Prostate gland (tissue), 2 donors: ENCODE results near the gene SNPH.

ENCODE experiments used
- POLR2A ChIP-seq: fragments of 450-650 bp; IDR thresholded peaks from one replicate; pipeline ENCODE4 v1.6.1; 2016; ENCODE audit warnings: antibody characterized with exemption, mild to moderate bottlenecking
- POLR2AphosphoS5 ChIP-seq: sonication (generic); formaldehyde crosslinking; IDR thresholded peaks from one replicate; pipeline ENCODE4 v1.6.1; 2017; ENCODE audit warnings: antibody characterized with exemption
- TF ChIP-seq, protein P1 (sequence below), 4 experiments: fragments of 200-600 bp in 2 of 4; fragments of 450-650 bp in 2 of 4; sonication (generic) in 2 of 4; IDR thresholded peaks; 1 replicate in 3 of 4; 2 replicates in 1 of 4; pipeline ENCODE4 v1.5.1; 2016 to 2019; ENCODE audit warnings: antibody characterized with exemption in 4 of 4, mild to moderate bottlenecking in 2 of 4, moderate library complexity in 2 of 4

DNA sequence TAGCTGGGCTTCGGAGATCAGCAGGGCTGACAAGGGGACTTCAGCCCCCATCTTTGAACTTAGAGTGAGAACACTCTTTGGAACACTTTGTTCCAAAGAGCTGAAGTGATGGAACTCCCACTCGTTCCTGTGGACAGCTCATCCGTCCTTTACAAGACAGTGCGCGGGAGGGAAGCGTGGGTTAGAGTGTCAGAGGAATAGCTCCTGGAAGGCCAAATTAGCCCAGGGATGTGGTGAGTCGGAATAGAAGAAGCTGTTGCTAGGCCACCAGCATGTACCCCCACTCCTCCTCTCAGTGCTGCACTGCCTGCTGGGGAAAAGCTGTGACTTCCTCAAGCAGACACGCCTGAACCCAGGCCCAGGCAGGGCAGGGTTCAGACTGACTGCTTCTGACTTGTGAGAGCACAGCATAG lies 61.2 kb downstream of the SNPH start:
- TF ChIP-seq POLR2A = no peak
- TF ChIP-seq, protein P1, sequence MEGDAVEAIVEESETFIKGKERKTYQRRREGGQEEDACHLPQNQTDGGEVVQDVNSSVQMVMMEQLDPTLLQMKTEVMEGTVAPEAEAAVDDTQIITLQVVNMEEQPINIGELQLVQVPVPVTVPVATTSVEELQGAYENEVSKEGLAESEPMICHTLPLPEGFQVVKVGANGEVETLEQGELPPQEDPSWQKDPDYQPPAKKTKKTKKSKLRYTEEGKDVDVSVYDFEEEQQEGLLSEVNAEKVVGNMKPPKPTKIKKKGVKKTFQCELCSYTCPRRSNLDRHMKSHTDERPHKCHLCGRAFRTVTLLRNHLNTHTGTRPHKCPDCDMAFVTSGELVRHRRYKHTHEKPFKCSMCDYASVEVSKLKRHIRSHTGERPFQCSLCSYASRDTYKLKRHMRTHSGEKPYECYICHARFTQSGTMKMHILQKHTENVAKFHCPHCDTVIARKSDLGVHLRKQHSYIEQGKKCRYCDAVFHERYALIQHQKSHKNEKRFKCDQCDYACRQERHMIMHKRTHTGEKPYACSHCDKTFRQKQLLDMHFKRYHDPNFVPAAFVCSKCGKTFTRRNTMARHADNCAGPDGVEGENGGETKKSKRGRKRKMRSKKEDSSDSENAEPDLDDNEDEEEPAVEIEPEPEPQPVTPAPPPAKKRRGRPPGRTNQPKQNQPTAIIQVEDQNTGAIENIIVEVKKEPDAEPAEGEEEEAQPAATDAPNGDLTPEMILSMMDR (IDR thresholded peaks at IDR 0.05) = no peak
- TF ChIP-seq POLR2AphosphoS5 = no peak
